Astrocyte (in vitro differentiated cells and primary cell): ENCODE data around the gene NXN. TPM values are rescaled to one million over a fixed set of nuclear protein-coding genes. Genes with fewer than 3 reads are reported as not detected.
"Not testable (repeated sequence)": the region's sequence is repeated elsewhere in the genome, so short reads cannot be mapped to it uniquely, and the experiment has no call there.

Experiments used
- DNase-seq: peaks from one replicate; pipeline ENCODE4 v3.0.0-alpha.2; 2010; ENCODE audit warnings: low read depth
- FAIRE-seq: peaks from 2 replicates; lab custom pipeline; 2011; peaks lifted over from hg19 to GRCh38; lab: Jason Lieb, UNC
- H2AFZ ChIP-seq: 2 replicates; pipeline ENCODE4 v1.6.0; 2012; ENCODE audit warnings: low read depth, low read length, inconsistent platforms
- H3K27ac ChIP-seq: 2 replicates; pipeline ENCODE4 v1.5.1; 2011; ENCODE audit warnings: low read depth, low read length, inconsistent platforms
- H3K27me3 ChIP-seq: 2 replicates; pipeline ENCODE4 v1.6.0; 2011; ENCODE audit warnings: low read length, inconsistent platforms; ENCODE audit not compliant: insufficient read depth
- H3K36me3 ChIP-seq: 2 replicates; pipeline ENCODE4 v1.5.1; 2011; ENCODE audit warnings: low read length, inconsistent platforms; ENCODE audit not compliant: insufficient read depth
- H3K4me1 ChIP-seq: 2 replicates; pipeline ENCODE4 v1.5.1; 2011; ENCODE audit warnings: low read length, inconsistent platforms; ENCODE audit not compliant: insufficient read depth
- H3K4me2 ChIP-seq: 2 replicates; pipeline ENCODE4 v1.6.0; 2012; ENCODE audit warnings: low read length, inconsistent platforms
- H3K4me3 ChIP-seq: 2 replicates; pipeline ENCODE4 v1.5.1; 2011; ENCODE audit warnings: low read depth, mild to moderate bottlenecking, low read length, inconsistent platforms; ENCODE audit not compliant: insufficient read depth
- H3K79me2 ChIP-seq: 2 replicates; pipeline ENCODE4 v1.6.0; 2012; ENCODE audit warnings: mild to moderate bottlenecking, low read length, inconsistent platforms; ENCODE audit not compliant: insufficient read depth
- H3K9ac ChIP-seq: 2 replicates; pipeline ENCODE4 v1.6.0; 2012; ENCODE audit warnings: mild to moderate bottlenecking, low read length, inconsistent platforms
- H3K9me3 ChIP-seq: 2 replicates; pipeline ENCODE4 v1.5.1; 2012; ENCODE audit warnings: low read depth, mild to moderate bottlenecking, low read length, inconsistent platforms; ENCODE audit not compliant: insufficient read depth
- H4K20me1 ChIP-seq: 2 replicates; pipeline ENCODE4 v1.6.0; 2012; ENCODE audit warnings: low read length, inconsistent platforms; ENCODE audit not compliant: insufficient read depth
- H3K27ac Mint-ChIP-seq: one replicate; pipeline ENCODE4 v1.8.0; 2021; ENCODE audit warnings: mild to moderate bottlenecking, mixed read lengths; ENCODE audit not compliant: unreplicated experiment
- H3K27me3 Mint-ChIP-seq: one replicate; pipeline ENCODE4 v1.8.0; 2021; ENCODE audit warnings: low read depth, mixed read lengths; ENCODE audit not compliant: unreplicated experiment
- H3K36me3 Mint-ChIP-seq: one replicate; pipeline ENCODE4 v1.8.0; 2021; ENCODE audit warnings: low read depth, mixed read lengths; ENCODE audit not compliant: unreplicated experiment
- H3K4me1 Mint-ChIP-seq: one replicate; pipeline ENCODE4 v1.8.0; 2021; ENCODE audit warnings: low read depth, mixed read lengths; ENCODE audit not compliant: unreplicated experiment
- H3K4me3 Mint-ChIP-seq: one replicate; pipeline ENCODE4 v1.8.0; 2021; ENCODE audit warnings: mild to moderate bottlenecking, moderate library complexity, mixed read lengths; ENCODE audit not compliant: unreplicated experiment
- H3K9me3 Mint-ChIP-seq: one replicate; pipeline ENCODE4 v1.8.0; 2021; ENCODE audit warnings: mild to moderate bottlenecking, mixed read lengths; ENCODE audit not compliant: unreplicated experiment
- EZH2 ChIP-seq: IDR thresholded peaks from 2 replicates; pipeline ENCODE4 v1.6.1; 2012; ENCODE audit warnings: mild to moderate bottlenecking, low read length, inconsistent platforms; ENCODE audit not compliant: insufficient read depth
- total RNA-seq: library from RNA; stranded (reverse); gene quantifications from 2 replicates; pipeline ENCODE4 v1.2.1, GENCODE V29; 2021
- TF ChIP-seq, protein P1 (sequence below): IDR thresholded peaks from 2 replicates; pipeline ENCODE4 v1.5.1; 2011; ENCODE audit warnings: low read depth, mild to moderate bottlenecking, inconsistent platforms, low read length, moderate library complexity; ENCODE audit not compliant: insufficient read depth

Gene NXN
- total RNA-seq, 1 donor from 2014 or later = 104 TPM

DNA sequence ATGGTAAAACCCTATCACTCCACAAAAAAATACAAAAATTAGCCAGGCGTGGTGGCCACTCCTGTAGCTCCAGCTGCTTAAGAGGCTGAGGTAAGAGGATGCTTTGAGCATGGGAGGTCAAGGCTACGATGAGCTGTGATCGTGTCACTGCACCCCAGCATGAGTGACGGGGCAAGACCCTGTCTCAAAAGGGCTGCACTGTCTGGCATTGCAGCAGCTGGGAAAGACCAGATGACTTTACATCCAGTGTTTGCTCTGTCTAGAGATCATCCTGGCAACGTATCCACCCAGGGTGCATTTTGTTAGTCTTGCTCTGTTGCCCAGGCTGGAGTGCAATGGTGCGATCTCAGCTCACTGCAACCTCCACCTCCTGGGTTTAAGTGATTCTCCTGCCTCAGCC, 145.4 kb downstream of the NXN start:
- TF ChIP-seq EZH2 = no peak
- TF ChIP-seq, protein P1, sequence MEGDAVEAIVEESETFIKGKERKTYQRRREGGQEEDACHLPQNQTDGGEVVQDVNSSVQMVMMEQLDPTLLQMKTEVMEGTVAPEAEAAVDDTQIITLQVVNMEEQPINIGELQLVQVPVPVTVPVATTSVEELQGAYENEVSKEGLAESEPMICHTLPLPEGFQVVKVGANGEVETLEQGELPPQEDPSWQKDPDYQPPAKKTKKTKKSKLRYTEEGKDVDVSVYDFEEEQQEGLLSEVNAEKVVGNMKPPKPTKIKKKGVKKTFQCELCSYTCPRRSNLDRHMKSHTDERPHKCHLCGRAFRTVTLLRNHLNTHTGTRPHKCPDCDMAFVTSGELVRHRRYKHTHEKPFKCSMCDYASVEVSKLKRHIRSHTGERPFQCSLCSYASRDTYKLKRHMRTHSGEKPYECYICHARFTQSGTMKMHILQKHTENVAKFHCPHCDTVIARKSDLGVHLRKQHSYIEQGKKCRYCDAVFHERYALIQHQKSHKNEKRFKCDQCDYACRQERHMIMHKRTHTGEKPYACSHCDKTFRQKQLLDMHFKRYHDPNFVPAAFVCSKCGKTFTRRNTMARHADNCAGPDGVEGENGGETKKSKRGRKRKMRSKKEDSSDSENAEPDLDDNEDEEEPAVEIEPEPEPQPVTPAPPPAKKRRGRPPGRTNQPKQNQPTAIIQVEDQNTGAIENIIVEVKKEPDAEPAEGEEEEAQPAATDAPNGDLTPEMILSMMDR = no peak
- H3K4me1 ChIP-seq = peaks cover 7% of the 10 kb centered on the region
- H3K27me3 ChIP-seq = no peaks in the 10 kb centered on the region
- no peak for DNase-seq
- peak overlapping the region; percentile 97 for H3K27ac Mint-ChIP-seq
- FAIRE-seq = no peak
- peaks cover 31% of the 10 kb centered on the region for H4K20me1 ChIP-seq
- peaks cover 13% of the 10 kb centered on the region for H3K4me1 Mint-ChIP-seq
- no peak overlapping the region for H3K27ac ChIP-seq
- no peak overlapping the region for H3K4me3 Mint-ChIP-seq
- H3K9me3 Mint-ChIP-seq = peaks cover 12% of the 10 kb centered on the region
- no peaks in the 10 kb centered on the region for H3K9me3 ChIP-seq
- no peak overlapping the region for H2AFZ ChIP-seq
- H3K4me2 ChIP-seq = no peak overlapping the region
- H3K36me3 ChIP-seq = no peaks in the 10 kb centered on the region
- peaks cover 49% of the 10 kb centered on the region for H3K79me2 ChIP-seq
- H3K4me3 ChIP-seq = no peak overlapping the region
- H3K36me3 Mint-ChIP-seq = peaks cover 33% of the 10 kb centered on the region
- no peak overlapping the region for H3K9ac ChIP-seq
- no peaks in the 10 kb centered on the region for H3K27me3 Mint-ChIP-seq

DNA sequence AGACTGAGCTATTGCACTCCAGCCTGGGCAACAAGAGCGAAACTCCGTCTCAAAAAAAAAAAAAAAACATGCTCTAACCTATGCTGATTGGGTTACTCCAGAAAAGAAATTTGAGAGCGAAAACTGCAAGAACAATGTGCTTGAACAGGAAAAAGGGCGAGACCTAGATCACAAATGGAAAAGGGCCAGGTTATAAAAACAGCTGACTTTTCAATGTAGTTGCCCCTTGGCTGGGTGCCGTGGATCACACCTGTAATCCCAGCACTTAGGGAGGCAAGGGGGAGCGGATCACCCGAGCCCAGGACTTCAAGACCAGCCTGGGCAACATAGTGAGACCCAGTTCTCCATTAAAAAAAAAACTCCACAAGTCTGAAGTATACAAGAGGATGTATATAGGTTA, 148.6 kb downstream of the NXN start:
- FAIRE-seq = no peak
- Histone ChIP-seq H3K79me2 (peaks cover 47% of the 10 kb centered on the region), H3K36me3 (no peaks in the 10 kb centered on the region), H4K20me1 (peaks cover 36% of the 10 kb centered on the region), H3K4me1 (peaks cover 3% of the 10 kb centered on the region), H3K27me3 (no peaks in the 10 kb centered on the region), H3K9ac (no peak overlapping the region), H2AFZ (no peak overlapping the region), H3K4me2 (no peak overlapping the region), H3K4me3 (no peak overlapping the region), H3K27ac (no peak overlapping the region), H3K9me3 (no peaks in the 10 kb centered on the region)
- Mint-ChIP-seq H3K4me3 (no peak overlapping the region), H3K27ac (no peak overlapping the region), H3K9me3 (peaks cover 11% of the 10 kb centered on the region), H3K27me3 (no peaks in the 10 kb centered on the region), H3K36me3 (peaks cover 39% of the 10 kb centered on the region), H3K4me1 (peaks cover 8% of the 10 kb centered on the region)
- TF ChIP-seq, protein P1 = no peak
- no peak for TF ChIP-seq EZH2
- no peak for DNase-seq

DNA sequence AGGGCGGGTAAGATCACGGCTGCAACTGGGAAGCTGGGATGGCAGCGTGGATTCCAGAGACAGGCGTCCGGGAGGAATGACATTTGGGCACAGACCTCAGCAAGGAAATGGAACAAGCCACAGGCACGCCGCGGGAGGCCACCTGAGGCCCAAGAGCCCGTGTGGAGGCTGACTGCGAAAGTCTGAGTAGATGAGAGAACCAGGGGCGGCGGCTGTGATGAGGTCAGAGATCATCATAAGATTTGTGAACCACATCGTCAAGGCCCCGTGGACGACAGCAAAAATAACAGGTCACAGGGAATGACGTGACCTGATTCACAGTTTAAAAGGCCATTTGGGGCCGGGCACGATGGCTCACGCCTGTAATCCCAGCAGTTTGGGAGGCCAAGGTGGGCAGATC, 149.2 kb downstream of the NXN start:
- FAIRE-seq (no peak), DNase-seq (no peak)
- Histone ChIP-seq H3K4me1 (peaks cover 3% of the 10 kb centered on the region), H3K4me2 (no peak overlapping the region), H3K27ac (no peak overlapping the region), H3K36me3 (no peaks in the 10 kb centered on the region), H3K9ac (no peak overlapping the region), H2AFZ (no peak overlapping the region), H4K20me1 (peaks cover 40% of the 10 kb centered on the region), H3K27me3 (no peaks in the 10 kb centered on the region), H3K79me2 (peaks cover 47% of the 10 kb centered on the region), H3K9me3 (no peaks in the 10 kb centered on the region), H3K4me3 (no peak overlapping the region)
- peaks cover 42% of the 10 kb centered on the region for H3K36me3 Mint-ChIP-seq
- H3K27me3 Mint-ChIP-seq = no peaks in the 10 kb centered on the region
- H3K9me3 Mint-ChIP-seq = peaks cover 11% of the 10 kb centered on the region
- peaks cover 7% of the 10 kb centered on the region for H3K4me1 Mint-ChIP-seq
- no peak overlapping the region for H3K4me3 Mint-ChIP-seq
- H3K27ac Mint-ChIP-seq = no peak overlapping the region
- TF ChIP-seq, protein P1 = no peak
- TF ChIP-seq EZH2 = no peak

- DNase-seq, H3K27me3 Mint-ChIP-seq, H3K27ac ChIP-seq, H3K4me3 Mint-ChIP-seq, H3K4me2 ChIP-seq, H2AFZ ChIP-seq, H3K4me3 ChIP-seq, H3K9me3 ChIP-seq, H3K36me3 ChIP-seq, H3K4me1 Mint-ChIP-seq, H3K27ac Mint-ChIP-seq, FAIRE-seq, H3K4me1 ChIP-seq, H3K27me3 ChIP-seq, H3K9ac ChIP-seq: not testable (repeated sequence)
- H3K9me3 Mint-ChIP-seq = peaks cover 11% of the 10 kb centered on the region
- Histone ChIP-seq H4K20me1 (peaks cover 47% of the 10 kb centered on the region), H3K79me2 (peaks cover 47% of the 10 kb centered on the region)
- H3K36me3 Mint-ChIP-seq = peaks cover 43% of the 10 kb centered on the region
Measured at GRCh38 chr17:829614-830013, 150.0 kb downstream of the NXN start.
